GM21526 (cell line): ENCODE measurements around the gene FOXP4.

Experiments used
- ATAC-seq: cut with Tn5 transposase; IDR thresholded peaks from one replicate; pipeline ENCODE4 v1.9.1; 2021; ENCODE audit warnings: moderate library complexity; ENCODE audit not compliant: unreplicated experiment, low FRiP score

Gene FOXP4

GRCh38 chr6:41545703-41546474 is at the start of gene FOXP4:
Gene FOXP4, plus strand, starts transcription at chr6:41546381. Its CDS starts 19,380 bp downstream, at chr6:41565761.
- ATAC-seq = peak; percentile 64

- ATAC-seq = no peak
These were observed 48.6 kb upstream of the FOXP4 start for GRCh38 chr6:41497573-41497972.

GRCh38 chr6:41497994-41498393 is 48.2 kb upstream of the FOXP4 start:
- no peak for ATAC-seq

GRCh38 chr6:41498968-41499599 is 47.1 kb upstream of the FOXP4 start:
- ATAC-seq = no peak

- ATAC-seq = no peak
These were observed 45.6 kb upstream of the FOXP4 start for GRCh38 chr6:41500561-41500960.

GRCh38 chr6:41502566-41502916 is 43.6 kb upstream of the FOXP4 start:
- no peak for ATAC-seq

- ATAC-seq = no peak
These were observed 43.1 kb upstream of the FOXP4 start for GRCh38 chr6:41502917-41503671.

GRCh38 chr6:41503827-41504465 is 42.2 kb upstream of the FOXP4 start:
- ATAC-seq = no peak

- no peak for ATAC-seq
These were observed 41.6 kb upstream of the FOXP4 start for GRCh38 chr6:41504466-41505121.

- ATAC-seq = no peak
These were observed 40.8 kb upstream of the FOXP4 start for GRCh38 chr6:41505122-41506049.

- ATAC-seq = no peak
These were observed 37.7 kb upstream of the FOXP4 start for GRCh38 chr6:41508479-41508878.

- ATAC-seq = no peak
These were observed 36.6 kb upstream of the FOXP4 start for GRCh38 chr6:41509580-41509979.

- ATAC-seq = no peak
These were observed 34.6 kb upstream of the FOXP4 start for GRCh38 chr6:41511443-41512060.

GRCh38 chr6:41512146-41512701 is 34.0 kb upstream of the FOXP4 start:
- ATAC-seq = no peak

- no peak for ATAC-seq
These were observed 30.2 kb upstream of the FOXP4 start for GRCh38 chr6:41515995-41516394.

- no peak for ATAC-seq
These were observed 28.1 kb upstream of the FOXP4 start for GRCh38 chr6:41518118-41518517.

- ATAC-seq = no peak
These were observed 26.9 kb upstream of the FOXP4 start for GRCh38 chr6:41519305-41519744.
